Trophoblast cell (in vitro differentiated cells and primary cell): ENCODE measurements around the gene KCNIP3.

Source experiments
- DNase-seq, 2 donors: peaks; one replicate each; pipeline ENCODE4 v3.0.0-alpha.2; 2016
- H2AFZ ChIP-seq: 2 replicates; pipeline ENCODE4 v1.6.1; 2013; ENCODE audit warnings: low read length, moderate library complexity, mild to moderate bottlenecking; ENCODE audit not compliant: insufficient read depth, poor library complexity
- H2AK5ac ChIP-seq: 2 replicates; pipeline ENCODE4 v1.6.1; 2013; ENCODE audit warnings: mild to moderate bottlenecking, low read length
- H2BK120ac ChIP-seq: 2 replicates; pipeline ENCODE4 v1.6.1; 2013; ENCODE audit warnings: low read length, mild to moderate bottlenecking, moderate library complexity; ENCODE audit not compliant: insufficient read depth, poor library complexity
- H2BK12ac ChIP-seq: 2 replicates; pipeline ENCODE4 v1.6.1; 2013; ENCODE audit warnings: mild to moderate bottlenecking, low read length, moderate library complexity
- H2BK5ac ChIP-seq: 2 replicates; pipeline ENCODE4 v1.6.1; 2013; ENCODE audit warnings: low read length, low read depth, moderate library complexity, mild to moderate bottlenecking; ENCODE audit not compliant: poor library complexity
- H3K14ac ChIP-seq: 2 replicates; pipeline ENCODE4 v1.6.1; 2013; ENCODE audit warnings: mild to moderate bottlenecking, low read length
- H3K18ac ChIP-seq: 2 replicates; pipeline ENCODE4 v1.6.1; 2013; ENCODE audit warnings: mild to moderate bottlenecking, low read length
- H3K23ac ChIP-seq: 2 replicates; pipeline ENCODE4 v1.6.1; 2013; ENCODE audit warnings: low read length
- H3K27ac ChIP-seq: 2 replicates; pipeline ENCODE4 v1.5.1; 2013; ENCODE audit warnings: low read depth, mild to moderate bottlenecking, inconsistent platforms, low read length, moderate library complexity
- H3K27me3 ChIP-seq: 2 replicates; pipeline ENCODE4 v1.6.1; 2013; ENCODE audit warnings: inconsistent platforms, mild to moderate bottlenecking, low read length, moderate library complexity; ENCODE audit not compliant: insufficient read depth
- H3K36me3 ChIP-seq, 2 experiments: 1 replicate in 1 of 2; 2 replicates in 1 of 2; pipeline ENCODE4 v1.6.1; 2013; ENCODE audit warnings: low read length in 2 of 2, mild to moderate bottlenecking in 2 of 2, moderate library complexity in 1 of 2; ENCODE audit not compliant: insufficient read depth in 2 of 2, control insufficient read depth in 1 of 2
- H3K4ac ChIP-seq: 2 replicates; pipeline ENCODE4 v1.6.1; 2013; ENCODE audit warnings: low read depth, mild to moderate bottlenecking, low read length, moderate library complexity
- H3K4me1 ChIP-seq, 2 experiments: 1 replicate in 1 of 2; 2 replicates in 1 of 2; pipeline ENCODE4 v1.6.1; 2013; ENCODE audit warnings: low read length in 2 of 2, mild to moderate bottlenecking in 2 of 2, moderate library complexity in 1 of 2; ENCODE audit not compliant: insufficient read depth in 2 of 2, control insufficient read depth in 1 of 2
- H3K4me2 ChIP-seq: 2 replicates; pipeline ENCODE4 v1.6.1; 2013; ENCODE audit warnings: inconsistent platforms, mild to moderate bottlenecking, low read length, moderate library complexity
- H3K4me3 ChIP-seq: 2 replicates; pipeline ENCODE4 v1.5.1; 2013; ENCODE audit warnings: mild to moderate bottlenecking, low read depth, low read length, inconsistent platforms
- H3K79me1 ChIP-seq: one replicate; pipeline ENCODE4 v1.6.1; 2013; ENCODE audit warnings: low read length
- H3K79me2 ChIP-seq: 2 replicates; pipeline ENCODE4 v1.6.1; 2013; ENCODE audit warnings: low read length, mild to moderate bottlenecking; ENCODE audit not compliant: control insufficient read depth, insufficient read depth, poor library complexity
- H3K9ac ChIP-seq: 2 replicates; pipeline ENCODE4 v1.6.1; 2013; ENCODE audit warnings: mild to moderate bottlenecking, low read length
- H3K9me3 ChIP-seq: 2 replicates; pipeline ENCODE4 v1.6.1; 2013; ENCODE audit warnings: low read depth, mild to moderate bottlenecking, control low read depth, inconsistent platforms, low read length; ENCODE audit not compliant: insufficient read depth
- H4K12ac ChIP-seq: 2 replicates; pipeline ENCODE4 v1.6.1; 2013; ENCODE audit warnings: low read depth, mild to moderate bottlenecking, low read length, moderate library complexity
- H4K8ac ChIP-seq: 2 replicates; pipeline ENCODE4 v1.6.1; 2013; ENCODE audit warnings: low read depth, mild to moderate bottlenecking, low read length, moderate library complexity
- H4K91ac ChIP-seq: one replicate; pipeline ENCODE4 v1.6.1; 2013; ENCODE audit warnings: low read depth, mild to moderate bottlenecking, low read length, moderate library complexity
- WGBS: extraction: QIAGEN DNeasy Blood & Tissue Kit; methylation state at CpG from one replicate; pipeline ENCODE4 v1.1.7; 2013; ENCODE audit warnings: missing lambda C conversion rate; ENCODE audit not compliant: insufficient read length, insufficient coverage; ENCODE audit errors: extremely low coverage; 5-methylcytosine and 5-hydroxymethylcytosine counted together

Gene KCNIP3

DNA sequence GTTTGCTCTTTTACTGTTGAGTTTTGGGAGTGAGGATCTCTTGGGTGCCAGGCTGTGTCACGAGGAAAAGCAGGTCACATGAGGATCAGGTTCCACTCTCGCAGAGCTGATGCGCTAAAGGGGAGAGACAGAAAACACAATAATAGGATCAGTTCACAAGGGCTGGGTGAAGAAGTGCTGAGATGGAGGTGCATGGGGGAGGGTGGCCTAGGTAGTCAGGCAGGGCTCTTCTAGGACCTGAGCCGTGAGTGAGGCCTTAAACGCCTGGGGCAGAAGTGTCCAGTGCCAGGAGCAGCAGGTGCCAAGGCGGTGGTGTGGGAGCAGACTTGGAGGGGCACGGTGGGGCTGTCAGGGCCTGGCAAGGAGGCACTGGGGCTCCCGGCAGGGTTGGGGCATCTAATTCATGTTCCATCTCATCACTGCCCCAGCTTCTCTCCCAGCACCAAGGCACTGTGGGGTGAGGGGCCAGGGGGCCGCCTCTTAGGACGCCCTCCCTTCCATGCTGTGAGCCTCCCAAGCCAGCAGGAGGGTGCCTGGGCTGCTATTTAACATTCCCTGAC lies 9.3 kb downstream of the KCNIP3 start:
- no peak overlapping the region for H2AFZ ChIP-seq
- no peak overlapping the region for H2AK5ac ChIP-seq

DNA sequence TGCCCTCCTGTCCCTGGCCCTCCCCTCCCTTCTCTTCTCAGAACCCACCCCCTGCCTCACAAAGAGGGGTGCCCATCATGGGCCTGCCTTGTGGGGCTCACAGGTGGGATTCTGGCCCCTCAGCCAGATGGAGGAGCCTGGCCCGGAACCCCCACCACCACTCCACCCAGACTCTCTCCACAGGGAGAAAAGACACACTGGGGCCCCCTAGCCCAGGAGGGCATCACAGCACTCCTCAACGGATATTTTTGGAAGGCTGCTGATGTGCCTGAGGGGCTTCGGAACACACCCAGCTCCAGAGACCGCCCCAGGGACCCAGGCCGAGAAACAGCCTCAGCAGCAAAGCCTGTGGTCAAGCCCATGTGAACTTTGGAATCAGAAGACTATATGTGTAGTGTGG lies 9.9 kb downstream of the KCNIP3 start:
- Histone ChIP-seq H3K27ac (no peak overlapping the region), H3K79me2 (no peaks in the 10 kb centered on the region), H2BK5ac (no peak overlapping the region), H3K9me3 (no peaks in the 10 kb centered on the region), H2BK12ac (no peak overlapping the region), H3K36me3 (no peaks in the 10 kb centered on the region), H3K4me3 (no peak overlapping the region), H3K4me1 (no peaks in the 10 kb centered on the region), H2AK5ac (no peak overlapping the region), H3K23ac (no peak overlapping the region), H3K4me2 (no peak overlapping the region), H4K12ac (no peak overlapping the region), H3K18ac (no peak overlapping the region), H4K91ac (no peak overlapping the region), H3K27me3 (no peaks in the 10 kb centered on the region), H3K9ac (no peak overlapping the region), H3K4ac (no peak overlapping the region), H2BK120ac (no peak overlapping the region), H3K14ac (no peak overlapping the region), H4K8ac (no peak overlapping the region), H2AFZ (no peak overlapping the region), H3K79me1 (no peaks in the 10 kb centered on the region)
- no CpG with 5 or more reads among the region's 5 CpGs for WGBS
- DNase-seq: no peak

More for the DNA sequence above, 9.3 kb downstream of the KCNIP3 start:
- Histone ChIP-seq H3K4me3 (no peak overlapping the region), H3K27me3 (no peaks in the 10 kb centered on the region), H4K8ac (no peak overlapping the region), H3K9me3 (no peaks in the 10 kb centered on the region), H2BK12ac (no peak overlapping the region), H3K14ac (no peak overlapping the region), H3K79me1 (no peaks in the 10 kb centered on the region), H4K91ac (no peak overlapping the region), H3K23ac (no peak overlapping the region), H3K9ac (no peak overlapping the region), H3K18ac (no peak overlapping the region), H2BK120ac (no peak overlapping the region), H3K4me1 (no peaks in the 10 kb centered on the region), H3K27ac (no peak overlapping the region), H4K12ac (no peak overlapping the region), H2BK5ac (no peak overlapping the region), H3K36me3 (no peaks in the 10 kb centered on the region), H3K79me2 (no peaks in the 10 kb centered on the region), H3K4me2 (no peak overlapping the region), H3K4ac (no peak overlapping the region)
- DNase-seq: no peak
- WGBS: no CpG with 5 or more reads among the region's 10 CpGs

DNA sequence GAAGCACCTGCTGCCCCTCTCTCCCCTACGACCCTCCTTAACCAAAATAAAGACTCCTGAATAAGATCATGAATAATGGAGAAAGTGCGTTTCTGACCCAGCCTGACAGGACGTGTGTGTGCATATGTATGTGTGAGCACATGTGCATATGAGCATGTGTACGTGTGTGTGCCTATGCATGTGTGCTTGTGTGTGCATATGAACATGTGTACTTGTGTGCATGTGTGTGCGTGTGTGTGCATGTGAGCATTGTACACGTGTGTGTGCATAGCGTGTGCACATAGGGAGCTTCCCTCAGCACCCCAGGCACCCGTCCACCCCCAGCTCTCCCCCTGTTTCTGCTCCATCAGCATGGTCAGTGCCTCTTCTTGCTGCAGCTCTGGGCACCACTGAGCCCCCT lies 10.7 kb downstream of the KCNIP3 start:
- no peaks in the 10 kb centered on the region for H3K36me3 ChIP-seq
- no peak overlapping the region for H3K4ac ChIP-seq
- DNase-seq: no peak
- WGBS: no CpG with 5 or more reads among the region's 8 CpGs
- H3K4me3 ChIP-seq: peak overlapping the region; percentile 14
- H3K4me1 ChIP-seq: no peaks in the 10 kb centered on the region
- no peak overlapping the region for H4K91ac ChIP-seq
- H3K9ac ChIP-seq: no peak overlapping the region
- no peak overlapping the region for H2BK5ac ChIP-seq
- no peak overlapping the region for H3K18ac ChIP-seq
- H4K8ac ChIP-seq: no peak overlapping the region
- no peak overlapping the region for H2AFZ ChIP-seq
- no peak overlapping the region for H2AK5ac ChIP-seq
- H3K79me1 ChIP-seq: no peaks in the 10 kb centered on the region
- no peak overlapping the region for H2BK12ac ChIP-seq
- no peaks in the 10 kb centered on the region for H3K9me3 ChIP-seq
- H3K79me2 ChIP-seq: no peaks in the 10 kb centered on the region
- H3K27me3 ChIP-seq: no peaks in the 10 kb centered on the region
- H4K12ac ChIP-seq: no peak overlapping the region
- no peak overlapping the region for H3K14ac ChIP-seq
- H3K23ac ChIP-seq: no peak overlapping the region
- no peak overlapping the region for H3K27ac ChIP-seq
- no peak overlapping the region for H2BK120ac ChIP-seq
- no peak overlapping the region for H3K4me2 ChIP-seq

DNA sequence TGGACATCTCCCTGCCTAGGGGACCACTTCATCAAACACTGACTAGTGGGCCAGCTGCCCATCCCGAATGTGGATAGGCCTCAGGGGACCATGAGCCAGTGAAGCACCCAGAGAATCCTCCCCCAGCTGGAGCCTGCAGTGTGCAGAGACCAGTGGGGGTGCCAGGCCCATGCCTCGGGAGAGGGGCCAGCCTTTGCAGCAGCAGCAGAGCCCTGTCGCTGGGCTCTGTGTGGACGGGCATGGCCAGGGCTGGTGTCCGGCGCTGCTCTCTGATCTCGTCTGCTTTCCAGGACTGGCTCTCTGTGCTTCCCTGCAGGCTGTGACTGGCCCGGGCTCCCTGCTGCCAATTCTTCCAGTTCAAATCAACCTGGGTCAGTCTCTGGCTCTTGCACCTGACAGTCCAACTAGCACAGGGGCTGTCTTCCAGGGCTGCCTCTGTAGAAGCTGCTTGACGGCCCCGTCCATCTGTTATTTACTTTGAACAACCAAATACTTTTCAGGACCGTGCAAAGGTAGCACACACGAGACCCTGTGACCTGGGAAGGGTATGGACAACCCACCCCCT lies 11.4 kb downstream of the KCNIP3 start:
- Histone ChIP-seq H3K4me3 (no peak overlapping the region), H2BK12ac (no peak overlapping the region), H3K27me3 (no peaks in the 10 kb centered on the region), H3K4me1 (peaks cover 0 to 3% of the 10 kb centered on the region in 2 experiments), H2AFZ (no peak overlapping the region), H3K9ac (no peak overlapping the region), H4K91ac (no peak overlapping the region), H3K4me2 (no peak overlapping the region), H2BK120ac (no peak overlapping the region), H3K4ac (no peak overlapping the region), H3K79me2 (no peaks in the 10 kb centered on the region), H3K27ac (no peak overlapping the region), H2BK5ac (no peak overlapping the region), H3K14ac (no peak overlapping the region), H3K9me3 (no peaks in the 10 kb centered on the region), H3K18ac (no peak overlapping the region), H3K36me3 (no peaks in the 10 kb centered on the region), H4K8ac (no peak overlapping the region), H4K12ac (no peak overlapping the region), H2AK5ac (no peak overlapping the region), H3K79me1 (no peaks in the 10 kb centered on the region), H3K23ac (no peak overlapping the region)
- WGBS: no CpG with 5 or more reads among the region's 12 CpGs
- DNase-seq: no peak
